Activated T-helper 1 cell treated with anti-CD3 and anti-CD28 coated beads, Interleukin-12 subunit alpha, Interleukin-12 subunit beta, Interleukin-2, Interleukin-4 antibody, amounts not matched to agents 30 ng/mL and 10 ng/mL and 1 ng/mL, durations not matched to agents 14 hours and 24 hours and 36 hours (primary cell): ENCODE data around the gene UCKL1. TPM values are rescaled to one million over a fixed set of nuclear protein-coding genes. Genes with fewer than 3 reads are reported as not detected.
A peak's percentile ranks its signal among the peaks of the same experiment; 100 is the strongest.

Experiments
- DNase-seq: peaks from one replicate; pipeline ENCODE4 v3.0.0; 2021; ENCODE audit warnings: low spot score
- H3K27ac Mint-ChIP-seq: one replicate; pipeline ENCODE4 v1.8.0; 2021; ENCODE audit warnings: mild to moderate bottlenecking, mixed read lengths
- H3K27me3 Mint-ChIP-seq: one replicate; pipeline ENCODE4 v1.8.0; 2022; ENCODE audit warnings: mild to moderate bottlenecking, moderate library complexity, mixed read lengths; ENCODE audit not compliant: insufficient read depth
- H3K36me3 Mint-ChIP-seq: one replicate; pipeline ENCODE4 v1.8.0; 2021; ENCODE audit warnings: low read depth, mixed read lengths
- H3K4me1 Mint-ChIP-seq: one replicate; pipeline ENCODE4 v1.8.0; 2021; ENCODE audit warnings: low read depth, mixed read lengths
- H3K4me3 Mint-ChIP-seq: one replicate; pipeline ENCODE4 v1.8.0; 2021; ENCODE audit warnings: mild to moderate bottlenecking, moderate library complexity, mixed read lengths
- H3K9me3 Mint-ChIP-seq: one replicate; pipeline ENCODE4 v1.8.0; 2021; ENCODE audit warnings: mixed read lengths
- intact Hi-C: fragments of 100-400 bp; cut with micrococcal nuclease; formaldehyde crosslinking; loops from one replicate; pipeline ENCODE4 v1.15.1; 2024
- total RNA-seq: library from RNA; stranded (reverse); gene quantifications from 2 replicates; pipeline ENCODE4 v1.2.3, GENCODE V29; 2022

The UCKL1 gene
- total RNA-seq, 1 donor from 2014 or later = 49.3 TPM

GRCh38 chr20:63969838-63970713, 13.9 kb upstream of the UCKL1 start, which contains the start of gene ZNF512B:
TSS of gene ZNF512B (minus strand) at chr20:63969930. CDS start at chr20:63967950, 1,980 bp downstream.
- peak within 1 kb of the TSS; percentile 88 for H3K4me3 Mint-ChIP-seq

GRCh38 chr20:63968928-63969760, 12.9 kb upstream of the UCKL1 start:
- H3K36me3 Mint-ChIP-seq = peaks cover 17% of the 10 kb centered on the region
- no peak for DNase-seq
- H3K4me1 Mint-ChIP-seq = peaks cover 16% of the 10 kb centered on the region
- H3K27me3 Mint-ChIP-seq = peaks cover 2% of the 10 kb centered on the region
- peak overlapping the region; percentile 88 for H3K4me3 Mint-ChIP-seq
- intact Hi-C loops = loop anchor here (1.0 kb wide), 2 partner anchors 9 to 12 kb away; no protein-coding TSS in a partner anchor
- H3K27ac Mint-ChIP-seq = peak overlapping the region; percentile 82
- H3K9me3 Mint-ChIP-seq = no peaks in the 10 kb centered on the region

More at GRCh38 chr20:63969838-63970713, 13.9 kb upstream of the UCKL1 start, which contains the start of gene ZNF512B:
- peaks cover 23% of the 10 kb centered on the region for H3K4me1 Mint-ChIP-seq
- peak within 1 kb of the TSS; percentile 82 for H3K27ac Mint-ChIP-seq
- intact Hi-C loops = loop anchor here (1.0 to 10.0 kb wide), 4 partner anchors 8 to 235 kb away; partner anchors contain the start of genes LIME1 and SLC2A4RG
- peaks cover 20% of the 10 kb centered on the region for H3K36me3 Mint-ChIP-seq
- H3K9me3 Mint-ChIP-seq = no peaks in the 10 kb centered on the region
- peaks cover 2% of the 10 kb centered on the region for H3K27me3 Mint-ChIP-seq
- peak; percentile 54 for DNase-seq

- intact Hi-C loops = no loop called here
- H3K27me3 Mint-ChIP-seq = peaks cover 2% of the 10 kb centered on the region
- H3K9me3 Mint-ChIP-seq = no peaks in the 10 kb centered on the region
- H3K36me3 Mint-ChIP-seq = peaks cover 10% of the 10 kb centered on the region
- peaks cover 8% of the 10 kb centered on the region for H3K4me1 Mint-ChIP-seq
- peak overlapping the region; percentile 82 for H3K27ac Mint-ChIP-seq
- peak overlapping the region; percentile 88 for H3K4me3 Mint-ChIP-seq
- DNase-seq = no peak
Observed at GRCh38 chr20:63968136-63968927, 12.1 kb upstream of the UCKL1 start.

GRCh38 chr20:63967330-63968135, 11.3 kb upstream of the UCKL1 start:
- H3K4me3 Mint-ChIP-seq = no peak overlapping the region

GRCh38 chr20:63966944-63967322, 10.7 kb upstream of the UCKL1 start:
- no peaks in the 10 kb centered on the region for H3K9me3 Mint-ChIP-seq
- peaks cover 8% of the 10 kb centered on the region for H3K4me1 Mint-ChIP-seq
- H3K27ac Mint-ChIP-seq = no peak overlapping the region

More at GRCh38 chr20:63967330-63968135, 11.3 kb upstream of the UCKL1 start:
- H3K36me3 Mint-ChIP-seq = peaks cover 13% of the 10 kb centered on the region
- H3K9me3 Mint-ChIP-seq = no peaks in the 10 kb centered on the region
- intact Hi-C loops = no loop called here
- peaks cover 8% of the 10 kb centered on the region for H3K4me1 Mint-ChIP-seq
- no peak for DNase-seq
- peaks cover 2% of the 10 kb centered on the region for H3K27me3 Mint-ChIP-seq
- H3K27ac Mint-ChIP-seq = no peak overlapping the region

GRCh38 chr20:63966172-63966943, 10.1 kb upstream of the UCKL1 start:
- peak overlapping the region; percentile 29 for H3K27ac Mint-ChIP-seq
- DNase-seq = no peak
- no peak overlapping the region for H3K4me3 Mint-ChIP-seq
- intact Hi-C loops = no loop called here
- H3K36me3 Mint-ChIP-seq = peaks cover 16% of the 10 kb centered on the region
- H3K9me3 Mint-ChIP-seq = no peaks in the 10 kb centered on the region
- peaks cover 2% of the 10 kb centered on the region for H3K27me3 Mint-ChIP-seq
- H3K4me1 Mint-ChIP-seq = peaks cover 8% of the 10 kb centered on the region

More at GRCh38 chr20:63966944-63967322, 10.7 kb upstream of the UCKL1 start:
- peaks cover 13% of the 10 kb centered on the region for H3K36me3 Mint-ChIP-seq
- no peak overlapping the region for H3K4me3 Mint-ChIP-seq
- DNase-seq = no peak
- H3K27me3 Mint-ChIP-seq = peaks cover 2% of the 10 kb centered on the region
- intact Hi-C loops = no loop called here

GRCh38 chr20:63964412-63964811, 8.2 kb upstream of the UCKL1 start:
- H3K9me3 Mint-ChIP-seq = no peaks in the 10 kb centered on the region
- H3K4me3 Mint-ChIP-seq = no peak overlapping the region
- peaks cover 8% of the 10 kb centered on the region for H3K4me1 Mint-ChIP-seq

GRCh38 chr20:63963784-63964301, 7.6 kb upstream of the UCKL1 start:
- Mint-ChIP-seq H3K9me3 (no peaks in the 10 kb centered on the region), H3K27ac (no peak overlapping the region), H3K36me3 (peaks cover 17% of the 10 kb centered on the region), H3K4me3 (no peak overlapping the region), H3K27me3 (no peaks in the 10 kb centered on the region), H3K4me1 (peaks cover 6% of the 10 kb centered on the region)
- intact Hi-C loops = no loop called here
- no peak for DNase-seq

More at GRCh38 chr20:63964412-63964811, 8.2 kb upstream of the UCKL1 start:
- no peak for DNase-seq
- Mint-ChIP-seq H3K27me3 (no peaks in the 10 kb centered on the region), H3K27ac (no peak overlapping the region), H3K36me3 (peaks cover 17% of the 10 kb centered on the region)
- intact Hi-C loops = no loop called here

- no peaks in the 10 kb centered on the region for H3K9me3 Mint-ChIP-seq
- no peak overlapping the region for H3K4me3 Mint-ChIP-seq
- H3K4me1 Mint-ChIP-seq = peaks cover 1% of the 10 kb centered on the region
- intact Hi-C loops = no loop called here
- H3K36me3 Mint-ChIP-seq = peaks cover 17% of the 10 kb centered on the region
- no peak for DNase-seq
- H3K27ac Mint-ChIP-seq = no peak overlapping the region
- H3K27me3 Mint-ChIP-seq = no peaks in the 10 kb centered on the region
Observed at GRCh38 chr20:63963348-63963741, 7.1 kb upstream of the UCKL1 start.

GRCh38 chr20:63962426-63963347, 6.5 kb upstream of the UCKL1 start:
- DNase-seq = no peak
- H3K4me1 Mint-ChIP-seq = peaks cover 4% of the 10 kb centered on the region
- H3K4me3 Mint-ChIP-seq = no peak overlapping the region
- H3K27ac Mint-ChIP-seq = no peak overlapping the region
- intact Hi-C loops = no loop called here
- no peaks in the 10 kb centered on the region for H3K27me3 Mint-ChIP-seq
- H3K9me3 Mint-ChIP-seq = no peaks in the 10 kb centered on the region
- H3K36me3 Mint-ChIP-seq = peaks cover 17% of the 10 kb centered on the region
